IMR-90 (cell line): ENCODE data around the gene RUNX3. TPM values are rescaled to one million over a fixed set of nuclear protein-coding genes. Genes with fewer than 3 reads are reported as not detected.

Experiments used
- ATAC-seq: fragments of 200-7000 bp; cut with Tn5 transposase; 2 replicates; pipeline ENCODE4 v1.9.1; 2020; ENCODE audit warnings: low read depth, mild to moderate bottlenecking, moderate library complexity
- BruUV-seq: library from RNA; stranded (reverse); fragments of 400-500 nt; replicated peaks from 2 replicates; lab custom pipeline; 2021; lab: Mats Ljungman, UMichigan
- CTCF ChIA-PET: fragments of 300-600 bp; formaldehyde crosslinking; extraction: SDS; loops from one replicate; lab custom pipeline; 2021; ENCODE audit warnings: antibody characterized with exemption; lab: Yijun Ruan, JAX
- POLR2A ChIA-PET: fragments of 300-600 bp; sonication (Branson Sonifier 250); formaldehyde crosslinking; loops from one replicate; lab custom pipeline; 2022; ENCODE audit warnings: antibody characterized with exemption; ENCODE audit not compliant: unreplicated experiment; lab: Charles Lee
- DNase-seq: peaks from one replicate; pipeline ENCODE4 v3.0.0; 2013
- H2AFZ ChIP-seq: replicated peaks from 2 replicates; pipeline ENCODE3; 2013; ENCODE audit warnings: low read length, mild to moderate bottlenecking; ENCODE audit not compliant: poor library complexity
- H2AK5ac ChIP-seq: 2 replicates; pipeline ENCODE4 v1.6.1; 2013; ENCODE audit warnings: low read depth, low read length, inconsistent platforms
- H2AK9ac ChIP-seq: replicated peaks from 2 replicates; pipeline ENCODE3; 2013; ENCODE audit warnings: mild to moderate bottlenecking, low read depth, low read length, moderate library complexity; ENCODE audit not compliant: poor library complexity
- H2BK120ac ChIP-seq: 2 replicates; pipeline ENCODE4 v1.6.1; 2013; ENCODE audit warnings: low read depth, low read length, inconsistent platforms
- H2BK15ac ChIP-seq: 3 replicates; pipeline ENCODE4 v1.6.1; 2013; ENCODE audit warnings: low read depth, low read length, inconsistent platforms
- H2BK20ac ChIP-seq: 2 replicates; pipeline ENCODE4 v1.6.1; 2013; ENCODE audit warnings: low read depth, mild to moderate bottlenecking, inconsistent platforms, low read length, moderate library complexity
- H2BK5ac ChIP-seq: 2 replicates; pipeline ENCODE4 v1.6.1; 2013; ENCODE audit warnings: mild to moderate bottlenecking, low read depth, low read length, inconsistent platforms; ENCODE audit not compliant: poor library complexity, severe bottlenecking
- H3K14ac ChIP-seq: replicated peaks from 2 replicates; pipeline ENCODE4 v1.6.1; 2013; ENCODE audit warnings: low read depth, low read length, inconsistent platforms
- H3K18ac ChIP-seq: 2 replicates; pipeline ENCODE4 v1.6.1; 2013; ENCODE audit warnings: low read depth, low read length, control low read depth
- H3K23ac ChIP-seq: 2 replicates; pipeline ENCODE4 v1.6.1; 2013; ENCODE audit warnings: low read depth, low read length, inconsistent platforms
- H3K27ac ChIP-seq: 2 replicates; pipeline ENCODE4 v1.5.1; 2013; ENCODE audit warnings: mild to moderate bottlenecking, control low read depth, low read length; ENCODE audit not compliant: insufficient read depth
- H3K27me3 ChIP-seq: 2 replicates; pipeline ENCODE4 v1.6.1; 2013; ENCODE audit warnings: low read length; ENCODE audit not compliant: control insufficient read depth, insufficient read depth
- H3K36me3 ChIP-seq: 2 replicates; pipeline ENCODE4 v1.6.1; 2013; ENCODE audit warnings: low read length, mixed read lengths; ENCODE audit not compliant: control insufficient read depth, insufficient read depth
- H3K4ac ChIP-seq: 2 replicates; pipeline ENCODE4 v1.6.1; 2013; ENCODE audit warnings: low read depth, low read length, inconsistent platforms
- H3K4me1 ChIP-seq: 2 replicates; pipeline ENCODE4 v1.6.1; 2013; ENCODE audit warnings: low read length, mixed read lengths; ENCODE audit not compliant: control insufficient read depth, insufficient read depth
- H3K4me2 ChIP-seq: 2 replicates; pipeline ENCODE4 v1.6.1; 2013; ENCODE audit warnings: low read depth, mild to moderate bottlenecking, control low read depth, low read length, moderate library complexity
- H3K4me3 ChIP-seq: 2 replicates; pipeline ENCODE4 v1.5.1; 2013; ENCODE audit warnings: low read depth, mild to moderate bottlenecking, control low read depth, low read length, moderate library complexity; ENCODE audit not compliant: insufficient read depth
- H3K56ac ChIP-seq: 2 replicates; pipeline ENCODE4 v1.6.1; 2013; ENCODE audit warnings: low read length, inconsistent platforms; ENCODE audit not compliant: insufficient read depth; ENCODE audit errors: extremely low read depth
- H3K79me1 ChIP-seq, 2 experiments: 2 replicates each; pipeline ENCODE4 v1.6.1; 2013; ENCODE audit warnings: low read length in 2 of 2, inconsistent platforms in 1 of 2, low read depth in 1 of 2
- H3K9ac ChIP-seq: 2 replicates; pipeline ENCODE4 v1.6.1; 2013; ENCODE audit warnings: low read depth, low read length, control low read depth
- H3K9me1 ChIP-seq: 2 replicates; pipeline ENCODE4 v1.6.1; 2013; ENCODE audit warnings: low read length, inconsistent platforms; ENCODE audit not compliant: insufficient read depth
- H3K9me3 ChIP-seq: 2 replicates; pipeline ENCODE4 v1.6.1; 2013; ENCODE audit warnings: low read length; ENCODE audit not compliant: control insufficient read depth, insufficient read depth
- H4K20me1 ChIP-seq: 2 replicates; pipeline ENCODE4 v1.6.1; 2013; ENCODE audit warnings: low read length, inconsistent platforms; ENCODE audit not compliant: insufficient read depth
- H4K5ac ChIP-seq: 2 replicates; pipeline ENCODE4 v1.6.1; 2013; ENCODE audit warnings: mild to moderate bottlenecking, low read depth, low read length, control low read depth
- H4K8ac ChIP-seq, 2 experiments: 2 replicates each; pipeline ENCODE4 v1.6.1; 2013; ENCODE audit warnings: low read depth in 2 of 2, low read length in 2 of 2, control low read depth in 1 of 2, inconsistent platforms in 1 of 2
- H4K91ac ChIP-seq: 2 replicates; pipeline ENCODE4 v1.6.1; 2013; ENCODE audit warnings: low read depth, low read length, inconsistent platforms; ENCODE audit not compliant: insufficient read depth
- CEBPB ChIP-seq: IDR thresholded peaks from 2 replicates; pipeline ENCODE4 v1.6.1; 2012; ENCODE audit warnings: low read depth, low read length, improper control_type of control experiment
- CHD1 ChIP-seq: IDR thresholded peaks from 2 replicates; pipeline ENCODE4 v1.6.1; 2012; ENCODE audit warnings: low read depth, low read length, improper control_type of control experiment
- FOS ChIP-seq: fragments of 150-350 bp; IDR thresholded peaks from 2 replicates; pipeline ENCODE4 v1.6.1; 2016; ENCODE audit warnings: low read depth, low read length
- MAZ ChIP-seq: IDR thresholded peaks from 2 replicates; pipeline ENCODE4 v1.6.1; 2012; ENCODE audit warnings: low read depth, mild to moderate bottlenecking, low read length, improper control_type of control experiment, moderate library complexity, borderline replicate concordance
- MXI1 ChIP-seq: IDR thresholded peaks from 2 replicates; pipeline ENCODE4 v1.6.1; 2012; ENCODE audit warnings: low read depth, mild to moderate bottlenecking, low read length, moderate library complexity, borderline replicate concordance
- NFE2L2 ChIP-seq: fragments of 150-350 bp; IDR thresholded peaks from 2 replicates; pipeline ENCODE4 v1.6.1; 2016; ENCODE audit warnings: low read depth, mild to moderate bottlenecking, low read length
- POLR2A ChIP-seq: IDR thresholded peaks from 2 replicates; pipeline ENCODE4 v1.6.1; 2012; ENCODE audit warnings: mild to moderate bottlenecking, low read depth, low read length
- RAD21 ChIP-seq: IDR thresholded peaks from 2 replicates; pipeline ENCODE4 v1.6.1; 2012; ENCODE audit warnings: low read length, improper control_type of control experiment
- RCOR1 ChIP-seq: IDR thresholded peaks from 2 replicates; pipeline ENCODE4 v1.6.1; 2012; ENCODE audit warnings: mild to moderate bottlenecking, low read length, improper control_type of control experiment; ENCODE audit not compliant: insufficient replicate concordance
- RFX5 ChIP-seq: IDR thresholded peaks from 2 replicates; pipeline ENCODE4 v1.8.0; 2012; ENCODE audit warnings: low read depth, mild to moderate bottlenecking, low read length, moderate library complexity
- SMC3 ChIP-seq: fragments of 150-350 bp; IDR thresholded peaks from 2 replicates; pipeline ENCODE4 v1.6.1; 2016; ENCODE audit warnings: low read depth, mild to moderate bottlenecking, antibody characterized with exemption, low read length, moderate library complexity
- WGBS, 2 experiments: methylation state at CpG; one replicate each; pipeline versions ENCODE4 v1.1.5 to v1.1.7; 2013; ENCODE audit warnings: missing lambda C conversion rate in 2 of 2; ENCODE audit not compliant: insufficient read length in 1 of 2; ENCODE audit errors: extremely low coverage in 2 of 2; 5-methylcytosine and 5-hydroxymethylcytosine counted together
- dilution Hi-C: fragments of 300-500 bp; cut with HindIII; formaldehyde crosslinking; loops from one replicate; pipeline ENCODE4 v1.14.3; 2018; ENCODE audit warnings: low sequenced_read_pairs; ENCODE audit not compliant: unreplicated experiment
- in situ Hi-C: fragments of 300-500 bp; cut with MboI; formaldehyde crosslinking; loops from 3 replicates; pipeline ENCODE4 v1.14.3; 2019; ENCODE audit warnings: low sequenced_read_pairs, inconsistent platforms, mixed read lengths
- intact Hi-C: fragments of 100-400 bp; cut with micrococcal nuclease; formaldehyde crosslinking; loops from 2 replicates; pipeline ENCODE4 v1.10.0; 2022
- polyA plus RNA-seq, 3 experiments: library from polyadenylated mRNA; depleted of rRNA; stranded (reverse); fragments of >200 nt; gene quantifications; 2 replicates each; pipeline ENCODE4 v1.2.3, GENCODE V29; 2012; ENCODE audit warnings: low replicate concordance in 1 of 3
- total RNA-seq: library from RNA; depleted of rRNA; stranded (reverse); fragments of >200 nt; gene quantifications from 2 replicates; pipeline ENCODE4 v1.2.3, GENCODE V29; 2012
- TF ChIP-seq, protein P1 (sequence below): conservative IDR thresholded peaks from 2 replicates; pipeline ENCODE4 v1.5.1; 2012; ENCODE audit warnings: mild to moderate bottlenecking, low read depth, low read length, improper control_type of control experiment
- TF ChIP-seq, protein P2 (sequence below): fragments of 150-350 bp; IDR thresholded peaks from 2 replicates; pipeline ENCODE4 v1.6.1; 2017; ENCODE audit warnings: mild to moderate bottlenecking, antibody characterized with exemption, low read length, low read depth
- TF ChIP-seq, protein P3 (sequence below): fragments of 150-350 bp; IDR thresholded peaks from 2 replicates; pipeline ENCODE4 v1.6.1; 2016; ENCODE audit warnings: low read depth, mild to moderate bottlenecking, low read length, moderate library complexity, borderline replicate concordance

The RUNX3 gene
- total and polyA plus RNA-seq, 2 of the 4 experiments (the other 2 are of a cell fraction), result 0.07 TPM; not detected in 1

DNA sequence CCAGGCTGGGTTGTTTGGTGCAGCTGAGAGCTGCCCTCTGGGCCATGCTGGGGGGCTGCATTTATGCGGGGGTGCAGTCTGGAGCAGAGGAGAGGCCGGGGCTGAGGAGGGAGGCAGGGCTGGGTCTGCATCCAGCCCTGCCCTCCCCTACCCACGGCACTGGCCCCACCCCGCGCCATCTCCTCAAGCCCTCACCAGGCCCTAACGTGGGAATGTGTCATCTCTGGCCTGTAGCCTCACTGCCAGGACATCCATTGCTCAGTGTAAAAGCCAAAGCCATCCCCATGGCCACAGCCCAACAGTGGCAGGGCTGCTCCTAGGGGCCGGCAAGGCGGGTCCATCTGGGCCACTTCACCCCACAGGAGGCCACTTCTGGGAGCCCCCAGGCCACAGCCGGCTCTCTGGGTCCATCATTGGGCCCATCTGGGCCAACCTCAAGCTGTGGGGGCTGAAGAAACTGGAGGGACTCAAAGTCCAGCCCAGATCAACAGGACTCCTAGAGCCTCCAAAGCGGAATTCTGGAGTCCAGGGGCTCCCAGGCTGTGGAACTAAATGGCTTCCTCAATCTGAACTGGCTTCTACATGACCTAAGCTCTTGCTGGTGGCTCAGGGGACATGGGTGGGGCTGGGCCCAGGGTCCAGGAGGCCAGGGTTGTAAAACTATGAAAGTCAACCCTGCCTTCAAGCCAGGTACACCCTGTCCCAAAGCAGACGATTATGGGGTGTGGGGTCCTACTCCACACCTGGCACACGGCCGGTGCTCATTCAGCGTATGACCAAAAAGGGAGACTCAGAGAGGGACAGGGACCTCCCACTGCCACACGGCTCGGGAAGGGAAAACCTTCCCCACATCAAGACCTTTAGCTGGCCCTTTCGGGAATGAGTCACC, 32.6 kb downstream of the RUNX3 start:
- no peak overlapping the region for H2BK15ac ChIP-seq
- no TSS peak for BruUV-seq
- H4K5ac ChIP-seq, result no peak overlapping the region
- H2AFZ ChIP-seq, result no peak overlapping the region
- intact Hi-C loops, result no loop called here
- no peak overlapping the region for H3K14ac ChIP-seq
- no peak overlapping the region for H3K23ac ChIP-seq
- H3K4me3 ChIP-seq, result no peak overlapping the region
- no peak overlapping the region for H4K91ac ChIP-seq
- no peak overlapping the region for H3K4ac ChIP-seq
- H3K56ac ChIP-seq, result no peak overlapping the region
- H3K4me2 ChIP-seq, result no peak overlapping the region
- no peak overlapping the region for H2BK120ac ChIP-seq
- H3K27ac ChIP-seq, result no peak overlapping the region
- no peaks in the 10 kb centered on the region for H3K9me1 ChIP-seq
- H2BK5ac ChIP-seq, result no peak overlapping the region
- POLR2A ChIA-PET, result no interaction called here
- H3K4me1 ChIP-seq, result no peaks in the 10 kb centered on the region
- DNase-seq (no peak), ATAC-seq (no peak)
- H3K79me1 ChIP-seq, result no peaks in the 10 kb centered on the region
- CTCF ChIA-PET, result interaction anchor here (1.0 kb wide), 1 partner anchor 46 kb away, joined by 4 read pairs; no protein-coding TSS in a partner anchor
- H4K8ac ChIP-seq, result no peak overlapping the region
- H2AK9ac ChIP-seq, result no peak overlapping the region
- peaks cover 3% of the 10 kb centered on the region; the same call in 1 of the 2 replicates for H3K9me3 ChIP-seq
- dilution Hi-C loops, result no loop called here
- H4K20me1 ChIP-seq, result peaks cover 5% of the 10 kb centered on the region; the same call in 1 of the 2 replicates
- WGBS, 2 experiments, result 57% methylated on average over 1 of the region's 17 CpGs; no CpG with 5 or more reads in 1 of the 2 experiments
- no peak for TF ChIP-seq RFX5
- no peak for TF ChIP-seq SMC3
- TF ChIP-seq RAD21, result no peak
- TF ChIP-seq, protein P1, sequence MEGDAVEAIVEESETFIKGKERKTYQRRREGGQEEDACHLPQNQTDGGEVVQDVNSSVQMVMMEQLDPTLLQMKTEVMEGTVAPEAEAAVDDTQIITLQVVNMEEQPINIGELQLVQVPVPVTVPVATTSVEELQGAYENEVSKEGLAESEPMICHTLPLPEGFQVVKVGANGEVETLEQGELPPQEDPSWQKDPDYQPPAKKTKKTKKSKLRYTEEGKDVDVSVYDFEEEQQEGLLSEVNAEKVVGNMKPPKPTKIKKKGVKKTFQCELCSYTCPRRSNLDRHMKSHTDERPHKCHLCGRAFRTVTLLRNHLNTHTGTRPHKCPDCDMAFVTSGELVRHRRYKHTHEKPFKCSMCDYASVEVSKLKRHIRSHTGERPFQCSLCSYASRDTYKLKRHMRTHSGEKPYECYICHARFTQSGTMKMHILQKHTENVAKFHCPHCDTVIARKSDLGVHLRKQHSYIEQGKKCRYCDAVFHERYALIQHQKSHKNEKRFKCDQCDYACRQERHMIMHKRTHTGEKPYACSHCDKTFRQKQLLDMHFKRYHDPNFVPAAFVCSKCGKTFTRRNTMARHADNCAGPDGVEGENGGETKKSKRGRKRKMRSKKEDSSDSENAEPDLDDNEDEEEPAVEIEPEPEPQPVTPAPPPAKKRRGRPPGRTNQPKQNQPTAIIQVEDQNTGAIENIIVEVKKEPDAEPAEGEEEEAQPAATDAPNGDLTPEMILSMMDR, result no peak
- TF ChIP-seq CHD1, result no peak
- TF ChIP-seq MXI1, result no peak
- no peak for TF ChIP-seq MAZ
- TF ChIP-seq FOS, result no peak
- TF ChIP-seq, protein P2, sequence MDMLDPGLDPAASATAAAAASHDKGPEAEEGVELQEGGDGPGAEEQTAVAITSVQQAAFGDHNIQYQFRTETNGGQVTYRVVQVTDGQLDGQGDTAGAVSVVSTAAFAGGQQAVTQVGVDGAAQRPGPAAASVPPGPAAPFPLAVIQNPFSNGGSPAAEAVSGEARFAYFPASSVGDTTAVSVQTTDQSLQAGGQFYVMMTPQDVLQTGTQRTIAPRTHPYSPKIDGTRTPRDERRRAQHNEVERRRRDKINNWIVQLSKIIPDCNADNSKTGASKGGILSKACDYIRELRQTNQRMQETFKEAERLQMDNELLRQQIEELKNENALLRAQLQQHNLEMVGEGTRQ, result no peak
- TF ChIP-seq POLR2A, result no peak
- TF ChIP-seq, protein P3, sequence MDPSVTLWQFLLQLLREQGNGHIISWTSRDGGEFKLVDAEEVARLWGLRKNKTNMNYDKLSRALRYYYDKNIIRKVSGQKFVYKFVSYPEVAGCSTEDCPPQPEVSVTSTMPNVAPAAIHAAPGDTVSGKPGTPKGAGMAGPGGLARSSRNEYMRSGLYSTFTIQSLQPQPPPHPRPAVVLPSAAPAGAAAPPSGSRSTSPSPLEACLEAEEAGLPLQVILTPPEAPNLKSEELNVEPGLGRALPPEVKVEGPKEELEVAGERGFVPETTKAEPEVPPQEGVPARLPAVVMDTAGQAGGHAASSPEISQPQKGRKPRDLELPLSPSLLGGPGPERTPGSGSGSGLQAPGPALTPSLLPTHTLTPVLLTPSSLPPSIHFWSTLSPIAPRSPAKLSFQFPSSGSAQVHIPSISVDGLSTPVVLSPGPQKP, result no peak
- TF ChIP-seq CEBPB, result no peak
- TF ChIP-seq NFE2L2, result no peak
- TF ChIP-seq RCOR1, result no peak
- peaks cover 44% of the 10 kb centered on the region for H3K27me3 ChIP-seq
- no peak overlapping the region for H2AK5ac ChIP-seq
- in situ Hi-C loops, result no loop called here
- no peak overlapping the region for H2BK20ac ChIP-seq
- no peak overlapping the region for H3K9ac ChIP-seq
- no peak overlapping the region for H3K18ac ChIP-seq
- H3K36me3 ChIP-seq, result no peaks in the 10 kb centered on the region
